SK-N-DZ (cell line): ENCODE data around the gene FCGR3A.

Experiments
- DNase-seq: peaks from one replicate; pipeline ENCODE4 v3.0.0-alpha.2; 2015; ENCODE audit warnings: low spot score

The FCGR3A gene

GRCh38 chr1:161502641-161503393 is 46.8 kb downstream of the FCGR3A start:
- no peak for DNase-seq

GRCh38 chr1:161502181-161502580 is 47.4 kb downstream of the FCGR3A start:
- DNase-seq: no peak

- no peak for DNase-seq
These were observed 48.4 kb downstream of the FCGR3A start for GRCh38 chr1:161501234-161501633.

GRCh38 chr1:161499099-161500039 is 50.2 kb downstream of the FCGR3A start:
- DNase-seq: no peak

GRCh38 chr1:161498646-161499045 is 51.0 kb downstream of the FCGR3A start:
- DNase-seq: no peak

GRCh38 chr1:161497961-161498360 is 51.7 kb downstream of the FCGR3A start:
- no peak for DNase-seq

GRCh38 chr1:161495490-161495889 is 54.1 kb downstream of the FCGR3A start:
- DNase-seq: no peak

- DNase-seq: no peak
These were observed 55.4 kb downstream of the FCGR3A start for GRCh38 chr1:161494091-161494735.

- no peak for DNase-seq
These were observed 56.8 kb downstream of the FCGR3A start for GRCh38 chr1:161492827-161493226.
